Loucy (cell line): ENCODE measurements around the gene AHCYL1.

Source experiments
- H2AFZ ChIP-seq: fragments of 200-600 bp; sonication (generic); 2 replicates; pipeline ENCODE4 v1.6.0; 2016; ENCODE audit warnings: antibody characterized with exemption, mild to moderate bottlenecking, low read length, moderate library complexity
- H3F3A ChIP-seq: fragments of 200-600 bp; 2 replicates; pipeline ENCODE4 v1.6.0; 2016; ENCODE audit warnings: antibody characterized with exemption, low read depth, mild to moderate bottlenecking
- H3K27me3 ChIP-seq: fragments of 200-600 bp; sonication (generic); 2 replicates; pipeline ENCODE4 v1.6.1; 2014; ENCODE audit warnings: low read length, mild to moderate bottlenecking; ENCODE audit not compliant: insufficient read depth, poor library complexity, severe bottlenecking
- H3K36me3 ChIP-seq: fragments of 200-600 bp; sonication (generic); 2 replicates; pipeline ENCODE4 v1.6.1; 2016; ENCODE audit warnings: low read length; ENCODE audit not compliant: insufficient read depth
- H3K4me1 ChIP-seq: fragments of 200-600 bp; sonication (generic); 2 replicates; pipeline ENCODE4 v1.5.1; 2014; ENCODE audit warnings: low read length, mild to moderate bottlenecking; ENCODE audit not compliant: insufficient read depth, poor library complexity, severe bottlenecking
- H3K4me2 ChIP-seq: fragments of 200-600 bp; sonication (generic); 2 replicates; pipeline ENCODE4 v1.6.0; 2014; ENCODE audit warnings: antibody characterized with exemption, low read length, low read depth, mild to moderate bottlenecking; ENCODE audit not compliant: poor library complexity, severe bottlenecking
- H3K4me3 ChIP-seq: fragments of 200-600 bp; sonication (generic); 2 replicates; pipeline ENCODE4 v1.5.1; 2014; ENCODE audit warnings: low read length, mild to moderate bottlenecking, mixed read lengths; ENCODE audit not compliant: poor library complexity, severe bottlenecking
- H3K79me2 ChIP-seq: fragments of 200-600 bp; sonication (generic); 2 replicates; pipeline ENCODE4 v1.6.1; 2014; ENCODE audit warnings: low read length; ENCODE audit not compliant: insufficient read depth
- H3K9ac ChIP-seq: fragments of 200-600 bp; sonication (generic); 2 replicates; pipeline ENCODE4 v1.6.0; 2014; ENCODE audit warnings: mild to moderate bottlenecking, low read depth, low read length, moderate library complexity; ENCODE audit not compliant: poor library complexity, severe bottlenecking
- H3K9me2 ChIP-seq: fragments of 200-600 bp; sonication (generic); replicated peaks from 2 replicates; pipeline ENCODE4 v1.6.1; 2016; ENCODE audit warnings: low read depth, low read length, mixed read lengths
- H3K9me3 ChIP-seq: fragments of 200-600 bp; sonication (generic); 2 replicates; pipeline ENCODE4 v1.6.1; 2014; ENCODE audit warnings: mild to moderate bottlenecking, antibody characterized with exemption, low read length, low read depth; ENCODE audit not compliant: insufficient read depth
- H4K20me1 ChIP-seq: fragments of 200-600 bp; sonication (generic); 2 replicates; pipeline ENCODE4 v1.6.0; 2014; ENCODE audit warnings: antibody characterized with exemption, low read length, mild to moderate bottlenecking; ENCODE audit not compliant: insufficient read depth, poor library complexity, severe bottlenecking
- CTCF ChIP-seq: fragments of 200-600 bp; sonication (generic); conservative IDR thresholded peaks from 2 replicates; pipeline ENCODE4 v1.5.1; 2014; ENCODE audit warnings: mild to moderate bottlenecking, antibody characterized with exemption, low read length
- EZH2phosphoT487 ChIP-seq: fragments of 200-600 bp; IDR thresholded peaks from 2 replicates; pipeline ENCODE4 v1.6.1; 2018; ENCODE audit warnings: antibody characterized with exemption, mild to moderate bottlenecking, moderate library complexity, borderline replicate concordance

The AHCYL1 gene

GRCh38 chr1:110051262-110051648, 66.7 kb downstream of the AHCYL1 start:
- Histone ChIP-seq H4K20me1 (peaks cover 6% of the 10 kb centered on the region), H3K9me2 (no peaks in the 10 kb centered on the region), H3K79me2 (no peaks in the 10 kb centered on the region), H3F3A (no peaks in the 10 kb centered on the region), H3K9ac (no peak overlapping the region), H3K36me3 (peaks cover 98% of the 10 kb centered on the region; the same call in 1 of the 2 replicates), H3K9me3 (no peaks in the 10 kb centered on the region), H3K4me3 (no peak overlapping the region), H3K4me1 (no peaks in the 10 kb centered on the region), H3K27me3 (no peaks in the 10 kb centered on the region), H3K4me2 (no peak overlapping the region), H2AFZ (no peak overlapping the region)
- no peak for TF ChIP-seq CTCF
- TF ChIP-seq EZH2phosphoT487: no peak

GRCh38 chr1:110053552-110054428, 69.2 kb downstream of the AHCYL1 start:
- H3K4me3 ChIP-seq: no peak overlapping the region
- TF ChIP-seq CTCF (peak; percentile 96), EZH2phosphoT487 (no peak)
- peaks cover 6% of the 10 kb centered on the region for H4K20me1 ChIP-seq
- no peaks in the 10 kb centered on the region for H3K4me1 ChIP-seq
- H3K9ac ChIP-seq: no peak overlapping the region
- no peak overlapping the region for H2AFZ ChIP-seq
- H3K79me2 ChIP-seq: no peaks in the 10 kb centered on the region
- H3K9me3 ChIP-seq: no peaks in the 10 kb centered on the region
- no peak overlapping the region for H3K4me2 ChIP-seq
- H3F3A ChIP-seq: no peaks in the 10 kb centered on the region
- H3K36me3 ChIP-seq: peaks cover 86% of the 10 kb centered on the region; the same call in 1 of the 2 replicates
- no peaks in the 10 kb centered on the region for H3K9me2 ChIP-seq
- H3K27me3 ChIP-seq: no peaks in the 10 kb centered on the region

- Histone ChIP-seq H3K4me1 (no peaks in the 10 kb centered on the region), H3F3A (no peaks in the 10 kb centered on the region), H3K9ac (no peak overlapping the region), H3K4me3 (no peak overlapping the region), H3K4me2 (no peak overlapping the region), H2AFZ (no peak overlapping the region), H3K79me2 (no peaks in the 10 kb centered on the region), H3K27me3 (no peaks in the 10 kb centered on the region), H3K36me3 (peaks cover 67% of the 10 kb centered on the region; the same call in 1 of the 2 replicates), H3K9me3 (no peaks in the 10 kb centered on the region), H3K9me2 (no peaks in the 10 kb centered on the region), H4K20me1 (peaks cover 6% of the 10 kb centered on the region)
- TF ChIP-seq CTCF (no peak), EZH2phosphoT487 (no peak)
Observed at GRCh38 chr1:110055493-110056284, 71.1 kb downstream of the AHCYL1 start.
